Measurements from ENCODE around the gene ADD1. TPM values are rescaled to one million over a fixed set of nuclear protein-coding genes. Genes with fewer than 3 reads are reported as not detected.
A peak's percentile ranks its signal among the peaks of the same experiment; 100 is the strongest.

Gene ADD1
- total and polyA plus RNA-seq, 2 of the 13 experiments (the other 11 are each of a cell fraction or from before 2014, with no cell fraction given): 73.9 to 122 TPM

DNA sequence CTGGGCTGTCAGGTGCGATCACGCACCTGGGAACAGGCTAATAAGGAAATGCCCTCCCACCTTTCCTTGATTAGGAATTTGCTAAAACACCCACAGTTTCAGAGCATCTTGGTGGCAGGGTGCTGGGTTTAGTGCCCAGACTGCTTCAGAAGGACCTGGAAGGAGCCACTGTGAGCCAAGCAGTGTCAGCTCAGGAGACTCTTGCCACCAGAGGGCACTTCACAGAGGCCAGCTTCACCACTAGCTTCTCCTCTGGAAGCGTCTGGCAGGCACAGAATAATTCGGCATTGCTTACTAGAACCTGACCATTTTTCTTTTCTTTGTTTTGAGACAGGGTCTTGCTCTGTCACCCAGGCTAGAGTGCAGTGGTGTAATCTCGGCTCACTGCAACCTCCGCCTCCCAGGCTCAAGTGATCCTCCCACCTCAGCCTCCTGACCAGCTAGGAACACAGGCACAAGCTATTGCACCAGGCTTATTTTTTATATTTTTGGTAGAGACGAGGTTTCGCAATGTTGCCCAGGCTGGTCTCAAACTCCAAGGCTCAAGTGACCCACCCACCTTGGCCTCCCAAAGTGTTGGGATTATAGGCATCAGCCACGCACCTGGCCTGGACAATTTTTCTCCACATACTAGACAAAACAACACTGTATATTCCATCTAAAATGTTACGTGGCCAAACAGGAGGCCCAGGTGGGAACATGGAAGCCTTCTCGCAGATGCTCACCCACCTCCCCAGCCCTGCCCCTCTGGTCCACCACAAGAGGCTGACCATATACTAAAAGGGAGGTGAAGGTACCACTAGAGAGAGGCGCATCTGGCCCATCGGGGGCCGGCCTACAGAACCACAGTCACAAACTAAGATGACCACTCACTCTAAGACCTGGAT, 105.5 kb downstream of the ADD1 start:
- ChIA-PET CTCF (ENCODE audit: low intra/inter-chr PET ratio, low total read pairs) (interaction anchor here (1.5 kb wide), 1 partner anchor 88 kb away, joined by 5 read pairs; no protein-coding TSS in a partner anchor), POLR2A (interaction anchor here (0.7 kb wide), 1 partner anchor 13 kb away, joined by 5 read pairs; no protein-coding TSS in a partner anchor)
- no peak overlapping the region for H3K4me3 ChIP-seq (replicated peaks in 1 of 3; ENCODE audit: insufficient read depth in 1 of 3, low read depth in 2 of 3, low read length in 3 of 3)
- peaks cover 3% of the 10 kb centered on the region; the same call in 1 of the 2 replicates for H4K20me1 ChIP-seq (ENCODE audit: insufficient read depth, low read length)
- DNase-seq (ENCODE audit: low spot score) (no peak), FAIRE-seq (peak; percentile 30), ATAC-seq (peak; percentile 81)
- no peak overlapping the region for H3K9ac ChIP-seq (ENCODE audit: insufficient read depth, low read depth, low read length)
- TF ChIP-seq, protein P1, sequence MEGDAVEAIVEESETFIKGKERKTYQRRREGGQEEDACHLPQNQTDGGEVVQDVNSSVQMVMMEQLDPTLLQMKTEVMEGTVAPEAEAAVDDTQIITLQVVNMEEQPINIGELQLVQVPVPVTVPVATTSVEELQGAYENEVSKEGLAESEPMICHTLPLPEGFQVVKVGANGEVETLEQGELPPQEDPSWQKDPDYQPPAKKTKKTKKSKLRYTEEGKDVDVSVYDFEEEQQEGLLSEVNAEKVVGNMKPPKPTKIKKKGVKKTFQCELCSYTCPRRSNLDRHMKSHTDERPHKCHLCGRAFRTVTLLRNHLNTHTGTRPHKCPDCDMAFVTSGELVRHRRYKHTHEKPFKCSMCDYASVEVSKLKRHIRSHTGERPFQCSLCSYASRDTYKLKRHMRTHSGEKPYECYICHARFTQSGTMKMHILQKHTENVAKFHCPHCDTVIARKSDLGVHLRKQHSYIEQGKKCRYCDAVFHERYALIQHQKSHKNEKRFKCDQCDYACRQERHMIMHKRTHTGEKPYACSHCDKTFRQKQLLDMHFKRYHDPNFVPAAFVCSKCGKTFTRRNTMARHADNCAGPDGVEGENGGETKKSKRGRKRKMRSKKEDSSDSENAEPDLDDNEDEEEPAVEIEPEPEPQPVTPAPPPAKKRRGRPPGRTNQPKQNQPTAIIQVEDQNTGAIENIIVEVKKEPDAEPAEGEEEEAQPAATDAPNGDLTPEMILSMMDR (CRISPR knock-in tag; IDR thresholded peaks at IDR 0.05): peak; percentile 53
- TF ChIP-seq STAG1 (CRISPR knock-in tag; IDR thresholded peaks at IDR 0.05) (peak; percentile 26; the same call in 1 of the 2 replicates), CEBPB (IDR thresholded peaks at IDR 0.05; ENCODE audit: borderline replicate concordance, low read depth, low read length) (peak; percentile 38; the same call in 1 of the 2 replicates), ZNF724P (CRISPR knock-in tag; IDR thresholded peaks at IDR 0.05; ENCODE audit: borderline replicate concordance) (no peak), ZNF430 (CRISPR knock-in tag; IDR thresholded peaks at IDR 0.05) (no peak), SMC3 (IDR thresholded peaks at IDR 0.05; ENCODE audit: low read length) (peak; percentile 7; the same call in 1 of the 2 replicates)
- TF ChIP-seq, protein P2, sequence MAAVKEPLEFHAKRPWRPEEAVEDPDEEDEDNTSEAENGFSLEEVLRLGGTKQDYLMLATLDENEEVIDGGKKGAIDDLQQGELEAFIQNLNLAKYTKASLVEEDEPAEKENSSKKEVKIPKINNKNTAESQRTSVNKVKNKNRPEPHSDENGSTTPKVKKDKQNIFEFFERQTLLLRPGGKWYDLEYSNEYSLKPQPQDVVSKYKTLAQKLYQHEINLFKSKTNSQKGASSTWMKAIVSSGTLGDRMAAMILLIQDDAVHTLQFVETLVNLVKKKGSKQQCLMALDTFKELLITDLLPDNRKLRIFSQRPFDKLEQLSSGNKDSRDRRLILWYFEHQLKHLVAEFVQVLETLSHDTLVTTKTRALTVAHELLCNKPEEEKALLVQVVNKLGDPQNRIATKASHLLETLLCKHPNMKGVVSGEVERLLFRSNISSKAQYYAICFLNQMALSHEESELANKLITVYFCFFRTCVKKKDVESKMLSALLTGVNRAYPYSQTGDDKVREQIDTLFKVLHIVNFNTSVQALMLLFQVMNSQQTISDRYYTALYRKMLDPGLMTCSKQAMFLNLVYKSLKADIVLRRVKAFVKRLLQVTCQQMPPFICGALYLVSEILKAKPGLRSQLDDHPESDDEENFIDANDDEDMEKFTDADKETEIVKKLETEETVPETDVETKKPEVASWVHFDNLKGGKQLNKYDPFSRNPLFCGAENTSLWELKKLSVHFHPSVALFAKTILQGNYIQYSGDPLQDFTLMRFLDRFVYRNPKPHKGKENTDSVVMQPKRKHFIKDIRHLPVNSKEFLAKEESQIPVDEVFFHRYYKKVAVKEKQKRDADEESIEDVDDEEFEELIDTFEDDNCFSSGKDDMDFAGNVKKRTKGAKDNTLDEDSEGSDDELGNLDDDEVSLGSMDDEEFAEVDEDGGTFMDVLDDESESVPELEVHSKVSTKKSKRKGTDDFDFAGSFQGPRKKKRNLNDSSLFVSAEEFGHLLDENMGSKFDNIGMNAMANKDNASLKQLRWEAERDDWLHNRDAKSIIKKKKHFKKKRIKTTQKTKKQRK (IDR thresholded peaks at IDR 0.05; ENCODE audit: low read length): no peak
- TF ChIP-seq, protein P3, sequence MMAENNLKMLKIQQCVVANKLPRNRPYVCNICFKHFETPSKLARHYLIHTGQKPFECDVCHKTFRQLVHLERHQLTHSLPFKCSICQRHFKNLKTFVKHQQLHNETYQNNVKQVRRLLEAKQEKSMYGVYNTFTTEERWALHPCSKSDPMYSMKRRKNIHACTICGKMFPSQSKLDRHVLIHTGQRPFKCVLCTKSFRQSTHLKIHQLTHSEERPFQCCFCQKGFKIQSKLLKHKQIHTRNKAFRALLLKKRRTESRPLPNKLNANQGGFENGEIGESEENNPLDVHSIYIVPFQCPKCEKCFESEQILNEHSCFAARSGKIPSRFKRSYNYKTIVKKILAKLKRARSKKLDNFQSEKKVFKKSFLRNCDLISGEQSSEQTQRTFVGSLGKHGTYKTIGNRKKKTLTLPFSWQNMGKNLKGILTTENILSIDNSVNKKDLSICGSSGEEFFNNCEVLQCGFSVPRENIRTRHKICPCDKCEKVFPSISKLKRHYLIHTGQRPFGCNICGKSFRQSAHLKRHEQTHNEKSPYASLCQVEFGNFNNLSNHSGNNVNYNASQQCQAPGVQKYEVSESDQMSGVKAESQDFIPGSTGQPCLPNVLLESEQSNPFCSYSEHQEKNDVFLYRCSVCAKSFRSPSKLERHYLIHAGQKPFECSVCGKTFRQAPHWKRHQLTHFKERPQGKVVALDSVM (CRISPR knock-in tag; IDR thresholded peaks at IDR 0.05): peak; percentile 62
- intact Hi-C loops (cut with micrococcal nuclease; ENCODE audit: unreplicated experiment) (no loop called here), in situ Hi-C loops (cut with HindIII; ENCODE audit: extremely low pct_ligation_motif_present, low pct_unique_long_range_greater_than_20kb) (no loop called here)
- no TSS peak for BruUV-seq (replicated peaks)
- H3K9me3 ChIP-seq (ENCODE audit: low read length): no peaks in the 10 kb centered on the region
- H3K79me2 ChIP-seq (ENCODE audit: insufficient read depth, low read length): no peaks in the 10 kb centered on the region
- H3K36me3 ChIP-seq (replicated peaks in 1 of 2; ENCODE audit: control insufficient read depth in 1 of 2, insufficient read depth in 2 of 2, low read length in 2 of 2): peaks cover 50 to 87% of the 10 kb centered on the region in 2 experiments
- no peak overlapping the region for H3K4me2 ChIP-seq (ENCODE audit: low read depth, low read length)
- 96% methylated on average over 14 of the region's 14 CpGs for WGBS (ENCODE audit: low lambda C conversion rate)
- no peaks in the 10 kb centered on the region for H3K27me3 ChIP-seq (ENCODE audit: control insufficient read depth in 1 of 2, insufficient read depth in 2 of 2, low read length in 2 of 2)
- H2AFZ ChIP-seq (ENCODE audit: low read length): no peak overlapping the region
- peaks cover 14% of the 10 kb centered on the region; the same call in 1 of the 2 replicates for H3K4me1 ChIP-seq (ENCODE audit: insufficient read depth, low read length)
- H3K27ac ChIP-seq (ENCODE audit: extremely low read length, insufficient read depth, low read length): no peak overlapping the region
